ENCODE measurements around the gene ACTL10.

Gene ACTL10

DNA sequence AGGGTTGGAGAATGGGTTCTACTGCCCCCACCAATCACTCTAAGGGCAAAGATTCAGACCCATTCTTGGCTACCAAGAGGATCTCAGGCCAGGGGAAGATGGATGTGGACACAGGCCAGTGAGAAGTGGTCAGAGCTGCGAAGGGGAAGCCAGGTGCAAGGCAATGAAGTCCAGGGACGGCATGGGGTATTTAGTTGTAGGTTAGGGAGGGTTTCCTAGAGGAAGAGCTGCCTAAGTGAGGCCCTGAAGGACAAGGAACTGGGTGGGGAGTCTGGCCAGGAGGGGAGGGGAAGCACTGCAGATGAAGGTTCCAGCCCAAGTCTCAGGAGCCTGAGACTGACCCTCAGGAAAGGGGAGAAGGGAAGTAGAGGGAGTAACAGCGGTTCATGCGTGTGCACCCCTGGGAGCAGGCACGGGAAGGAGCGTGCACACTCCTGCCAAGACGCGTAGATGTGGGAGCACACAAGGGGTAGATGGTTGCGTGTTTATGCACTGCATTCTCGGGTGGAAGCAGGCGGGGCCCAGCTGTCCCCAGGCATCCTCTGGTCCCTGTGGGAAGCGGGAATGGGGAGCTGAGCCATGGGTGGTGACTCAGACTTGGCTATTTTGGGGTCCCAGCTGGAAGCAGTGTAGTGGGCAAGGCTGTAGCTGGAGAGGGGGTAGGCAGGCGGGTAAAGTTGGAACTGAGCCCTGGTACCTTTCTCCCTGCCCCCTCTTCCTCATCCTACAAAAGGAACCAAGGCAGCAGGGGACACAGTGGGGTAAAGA lies 3.3 kb downstream of the ACTL10 start:
- Histone ChIP-seq H3K27ac (ENCODE audit: low read depth, low read length) (no peak overlapping the region), H3K4ac (ENCODE audit: low read depth, low read length) (no peak overlapping the region), H3K18ac (ENCODE audit: low read length) (no peak overlapping the region), H3K4me3 (ENCODE audit: low read depth, low read length) (no peak overlapping the region), H2BK5ac (ENCODE audit: low read depth, low read length, poor library complexity) (no peak overlapping the region), H3K4me1 (ENCODE audit: control insufficient read depth in 1 of 2, insufficient read depth in 2 of 2, low read length in 2 of 2) (peaks cover 20 to 22% of the 10 kb centered on the region in 2 experiments), H3K79me1 (ENCODE audit: low read length) (peaks cover 17% of the 10 kb centered on the region), H4K91ac (ENCODE audit: low read depth, low read length) (no peak overlapping the region), H4K8ac (ENCODE audit: low read depth, low read length) (no peak overlapping the region), H3K27me3 (ENCODE audit: insufficient read depth, low read length) (no peaks in the 10 kb centered on the region), H4K12ac (ENCODE audit: low read depth, low read length) (no peak overlapping the region), H3K9me3 (ENCODE audit: insufficient read depth, low read depth, low read length) (peaks cover 2% of the 10 kb centered on the region), H3K4me2 (ENCODE audit: low read length) (no peak overlapping the region), H2BK12ac (ENCODE audit: low read length) (no peak overlapping the region), H2AFZ (ENCODE audit: insufficient read depth, low read length, poor library complexity) (no peak overlapping the region), H2BK120ac (ENCODE audit: insufficient read depth, low read length, poor library complexity) (no peak overlapping the region), H3K9ac (ENCODE audit: low read length) (no peak overlapping the region), H3K14ac (ENCODE audit: low read length) (no peak overlapping the region), H3K23ac (ENCODE audit: low read length) (no peak overlapping the region), H2AK5ac (ENCODE audit: low read length) (no peak overlapping the region), H3K36me3 (ENCODE audit: control insufficient read depth in 1 of 2, insufficient read depth in 2 of 2, low read length in 2 of 2) (peaks cover 42 to 52% of the 10 kb centered on the region in 2 experiments), H3K79me2 (ENCODE audit: control insufficient read depth, insufficient read depth, low read length, poor library complexity) (peaks cover 10% of the 10 kb centered on the region)
- no CpG with 5 or more reads among the region's 13 CpGs for WGBS (ENCODE audit: extremely low coverage, insufficient coverage, insufficient read length)
- no peak for DNase-seq

DNA sequence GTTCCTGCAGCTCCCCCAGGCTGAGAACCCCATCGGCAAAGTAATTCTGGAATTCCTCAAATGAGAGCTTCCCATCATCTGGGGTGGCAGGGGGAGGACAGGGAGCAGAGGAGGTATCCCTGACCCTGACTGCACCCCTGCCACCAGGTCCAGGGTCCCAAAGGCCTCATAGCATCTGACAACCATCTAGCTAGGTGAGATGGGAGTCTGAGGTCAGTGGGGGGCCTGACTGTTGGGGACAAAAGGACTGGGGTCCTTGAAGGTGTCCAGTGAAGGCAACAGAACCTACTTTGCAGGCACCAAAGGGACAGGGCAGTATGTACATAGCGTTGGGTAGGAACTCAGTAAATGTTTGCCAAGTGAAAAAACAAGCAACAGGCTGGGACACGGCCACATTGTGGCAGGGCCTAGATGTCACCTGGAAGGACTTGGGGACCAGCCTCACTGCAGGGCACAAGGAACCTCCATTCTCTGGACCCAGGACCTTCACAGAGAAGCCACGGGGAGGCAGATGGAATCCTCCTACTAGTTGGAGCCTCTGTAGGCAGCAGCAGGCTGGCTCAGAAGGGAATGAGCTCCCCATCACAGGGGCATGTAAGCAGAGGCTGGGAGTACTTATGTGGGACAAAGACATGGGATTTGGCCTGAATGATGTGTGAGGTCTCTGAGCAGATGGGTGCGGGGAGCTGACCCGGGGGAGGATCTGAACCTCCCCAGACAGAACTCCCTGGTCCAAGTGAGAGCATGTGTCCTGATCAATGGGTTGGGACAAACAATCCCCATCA lies 4.2 kb downstream of the ACTL10 start:
- H3K9me3 ChIP-seq (ENCODE audit: insufficient read depth, low read depth, low read length) = peaks cover 2% of the 10 kb centered on the region
- H3K79me1 ChIP-seq (ENCODE audit: low read length) = peaks cover 17% of the 10 kb centered on the region
- no peak overlapping the region for H2BK120ac ChIP-seq (ENCODE audit: insufficient read depth, low read length, poor library complexity)
- no peak overlapping the region for H4K8ac ChIP-seq (ENCODE audit: low read depth, low read length)
- no peak overlapping the region for H4K12ac ChIP-seq (ENCODE audit: low read depth, low read length)
- H3K27ac ChIP-seq (ENCODE audit: low read depth, low read length) = no peak overlapping the region
- no peak overlapping the region for H3K18ac ChIP-seq (ENCODE audit: low read length)
- no peak overlapping the region for H3K4ac ChIP-seq (ENCODE audit: low read depth, low read length)
- DNase-seq = no peak
- no peak overlapping the region for H3K14ac ChIP-seq (ENCODE audit: low read length)
- H3K23ac ChIP-seq (ENCODE audit: low read length) = no peak overlapping the region
- H3K4me1 ChIP-seq (ENCODE audit: control insufficient read depth in 1 of 2, insufficient read depth in 2 of 2, low read length in 2 of 2) = peaks cover 22% of the 10 kb centered on the region in 2 experiments
- H2BK5ac ChIP-seq (ENCODE audit: low read depth, low read length, poor library complexity) = no peak overlapping the region
- H2BK12ac ChIP-seq (ENCODE audit: low read length) = no peak overlapping the region
- no CpG with 5 or more reads among the region's 6 CpGs for WGBS (ENCODE audit: extremely low coverage, insufficient coverage, insufficient read length)
- no peak overlapping the region for H3K4me2 ChIP-seq (ENCODE audit: low read length)
- H3K9ac ChIP-seq (ENCODE audit: low read length) = no peak overlapping the region
- H3K79me2 ChIP-seq (ENCODE audit: control insufficient read depth, insufficient read depth, low read length, poor library complexity) = peaks cover 10% of the 10 kb centered on the region
- no peak overlapping the region for H4K91ac ChIP-seq (ENCODE audit: low read depth, low read length)
- H3K4me3 ChIP-seq (ENCODE audit: low read depth, low read length) = no peak overlapping the region
- no peak overlapping the region for H2AFZ ChIP-seq (ENCODE audit: insufficient read depth, low read length, poor library complexity)
- peaks cover 42 to 52% of the 10 kb centered on the region in 2 experiments for H3K36me3 ChIP-seq (ENCODE audit: control insufficient read depth in 1 of 2, insufficient read depth in 2 of 2, low read length in 2 of 2)
- no peaks in the 10 kb centered on the region for H3K27me3 ChIP-seq (ENCODE audit: insufficient read depth, low read length)
- no peak overlapping the region for H2AK5ac ChIP-seq (ENCODE audit: low read length)

DNA sequence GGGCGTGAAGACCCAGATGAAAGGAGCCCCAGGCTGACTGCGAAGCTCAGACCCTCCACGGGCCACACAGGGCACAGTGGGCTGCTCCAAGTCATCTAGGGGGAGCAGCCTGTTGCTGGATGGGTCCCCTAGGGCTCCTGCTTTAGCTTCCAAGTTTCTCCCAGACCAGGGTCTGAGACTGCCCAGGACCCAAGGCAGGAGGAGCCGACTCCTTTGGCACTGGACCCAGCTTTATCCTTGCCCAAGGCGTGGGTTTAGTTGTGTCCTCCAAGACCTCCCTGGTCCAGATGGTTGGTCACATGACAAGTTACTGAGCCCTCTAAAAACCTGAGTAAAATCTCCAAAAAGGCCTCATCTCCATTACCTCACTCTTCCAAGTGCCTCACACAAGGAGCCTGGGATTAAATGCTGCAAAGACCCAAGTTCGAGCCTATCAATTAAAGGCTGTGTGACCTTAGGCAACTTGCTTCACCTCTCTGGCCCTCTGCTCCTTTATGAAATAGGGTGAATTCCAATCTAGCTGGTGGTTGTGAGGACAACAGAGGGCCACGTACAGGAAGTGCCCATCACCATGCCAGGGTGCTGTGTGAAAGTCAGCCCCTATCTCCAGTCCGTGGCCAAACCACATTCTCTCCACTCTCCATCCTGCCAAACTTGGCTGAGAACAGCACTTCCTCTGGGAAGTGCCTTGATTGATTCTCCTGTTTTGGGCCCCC lies 5.0 kb downstream of the ACTL10 start:
- Histone ChIP-seq H3K27me3 (ENCODE audit: insufficient read depth, low read length) (no peaks in the 10 kb centered on the region), H3K9ac (ENCODE audit: low read length) (no peak overlapping the region), H3K79me1 (ENCODE audit: low read length) (peaks cover 17% of the 10 kb centered on the region), H4K12ac (ENCODE audit: low read depth, low read length) (no peak overlapping the region), H4K8ac (ENCODE audit: low read depth, low read length) (no peak overlapping the region), H3K4ac (ENCODE audit: low read depth, low read length) (no peak overlapping the region), H2BK12ac (ENCODE audit: low read length) (no peak overlapping the region), H3K4me2 (ENCODE audit: low read length) (no peak overlapping the region), H2BK120ac (ENCODE audit: insufficient read depth, low read length, poor library complexity) (no peak overlapping the region), H3K9me3 (ENCODE audit: insufficient read depth, low read depth, low read length) (peaks cover 4% of the 10 kb centered on the region), H3K4me3 (ENCODE audit: low read depth, low read length) (no peak overlapping the region), H3K27ac (ENCODE audit: low read depth, low read length) (no peak overlapping the region), H3K23ac (ENCODE audit: low read length) (no peak overlapping the region), H2BK5ac (ENCODE audit: low read depth, low read length, poor library complexity) (no peak overlapping the region), H2AK5ac (ENCODE audit: low read length) (no peak overlapping the region), H4K91ac (ENCODE audit: low read depth, low read length) (no peak overlapping the region), H3K18ac (ENCODE audit: low read length) (no peak overlapping the region), H3K36me3 (ENCODE audit: control insufficient read depth in 1 of 2, insufficient read depth in 2 of 2, low read length in 2 of 2) (peaks cover 48 to 54% of the 10 kb centered on the region in 2 experiments), H3K14ac (ENCODE audit: low read length) (no peak overlapping the region), H3K4me1 (ENCODE audit: control insufficient read depth in 1 of 2, insufficient read depth in 2 of 2, low read length in 2 of 2) (peaks cover 22% of the 10 kb centered on the region in 2 experiments), H2AFZ (ENCODE audit: insufficient read depth, low read length, poor library complexity) (no peak overlapping the region), H3K79me2 (ENCODE audit: control insufficient read depth, insufficient read depth, low read length, poor library complexity) (peaks cover 10% of the 10 kb centered on the region)
- no peak for DNase-seq
- no CpG with 5 or more reads among the region's 8 CpGs for WGBS (ENCODE audit: extremely low coverage, insufficient coverage, insufficient read length)

DNA sequence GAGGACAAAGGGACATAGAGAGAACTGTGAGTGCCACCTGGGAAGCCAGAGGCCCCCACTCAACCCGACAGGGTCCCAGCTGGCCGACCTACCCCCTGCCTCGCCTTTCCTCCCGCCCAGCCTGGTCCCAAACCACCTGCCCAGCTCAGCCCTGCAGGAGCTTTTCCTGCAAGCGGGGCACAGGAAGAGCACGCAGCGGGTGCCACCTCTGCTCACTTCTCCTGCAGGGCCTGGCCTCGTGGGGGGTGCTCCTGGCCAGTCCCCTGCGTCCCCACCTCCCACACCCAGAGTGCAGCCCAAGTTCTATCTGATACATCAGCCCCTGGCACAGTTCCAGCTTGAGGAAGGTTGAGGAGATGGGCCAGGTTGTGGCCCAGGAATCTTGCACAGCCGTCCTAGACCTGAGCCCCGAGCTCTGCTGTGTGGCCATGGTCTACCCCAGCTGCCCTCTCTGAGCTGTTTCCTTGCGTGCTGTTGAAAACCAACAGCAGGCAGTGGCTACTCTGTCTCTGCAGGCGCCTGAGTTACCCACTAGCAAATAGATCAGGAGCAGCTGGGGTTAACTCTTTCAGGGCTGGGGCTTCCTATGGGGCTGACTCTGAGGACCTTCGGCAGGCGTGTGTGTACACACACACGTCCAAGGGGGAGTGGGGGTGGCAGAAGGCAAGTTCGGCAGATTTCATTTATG lies 5.8 kb downstream of the ACTL10 start:
- Histone ChIP-seq H2BK12ac (ENCODE audit: low read length) (peak overlapping the region; percentile 20), H3K4me1 (ENCODE audit: control insufficient read depth in 1 of 2, insufficient read depth in 2 of 2, low read length in 2 of 2) (peaks cover 19 to 22% of the 10 kb centered on the region in 2 experiments), H2BK120ac (ENCODE audit: insufficient read depth, low read length, poor library complexity) (no peak overlapping the region), H3K79me1 (ENCODE audit: low read length) (peaks cover 17% of the 10 kb centered on the region), H3K36me3 (ENCODE audit: control insufficient read depth in 1 of 2, insufficient read depth in 2 of 2, low read length in 2 of 2) (peaks cover 49 to 50% of the 10 kb centered on the region in 2 experiments), H3K9ac (ENCODE audit: low read length) (no peak overlapping the region), H3K4ac (ENCODE audit: low read depth, low read length) (no peak overlapping the region), H3K9me3 (ENCODE audit: insufficient read depth, low read depth, low read length) (peaks cover 4% of the 10 kb centered on the region), H4K8ac (ENCODE audit: low read depth, low read length) (no peak overlapping the region), H3K4me2 (ENCODE audit: low read length) (peak overlapping the region; percentile 94), H3K23ac (ENCODE audit: low read length) (no peak overlapping the region), H3K14ac (ENCODE audit: low read length) (peak overlapping the region; percentile 93), H3K79me2 (ENCODE audit: control insufficient read depth, insufficient read depth, low read length, poor library complexity) (peaks cover 10% of the 10 kb centered on the region), H3K18ac (ENCODE audit: low read length) (peak overlapping the region; percentile 2), H2AK5ac (ENCODE audit: low read length) (peak overlapping the region; percentile 52), H4K91ac (ENCODE audit: low read depth, low read length) (peak overlapping the region; percentile 77), H2BK5ac (ENCODE audit: low read depth, low read length, poor library complexity) (no peak overlapping the region), H2AFZ (ENCODE audit: insufficient read depth, low read length, poor library complexity) (no peak overlapping the region), H4K12ac (ENCODE audit: low read depth, low read length) (peak overlapping the region; percentile 12), H3K27me3 (ENCODE audit: insufficient read depth, low read length) (no peaks in the 10 kb centered on the region), H3K27ac (ENCODE audit: low read depth, low read length) (no peak overlapping the region), H3K4me3 (ENCODE audit: low read depth, low read length) (no peak overlapping the region)
- WGBS (ENCODE audit: extremely low coverage, insufficient coverage, insufficient read length) = no CpG with 5 or more reads among the region's 17 CpGs
- no peak for DNase-seq
